DND-41 (cell line): ENCODE data around the gene SUV39H1.

Source experiments
- ATAC-seq: fragments of 200-7000 bp; cut with Tn5 transposase; 3 replicates; pipeline ENCODE4 v1.9.1; 2021; ENCODE audit warnings: low read depth; ENCODE audit not compliant: insufficient read depth
- DNase-seq: peaks from one replicate; pipeline ENCODE4 v3.0.0-alpha.2; 2020
- H2AFZ ChIP-seq: 2 replicates; pipeline ENCODE4 v1.6.0; 2012; ENCODE audit warnings: low read depth, low read length
- H3K27ac ChIP-seq: 2 replicates; pipeline ENCODE4 v1.5.1; 2012; ENCODE audit warnings: low read length, inconsistent platforms
- H3K27me3 ChIP-seq: fragments of 200-600 bp; sonication (generic); 2 replicates; pipeline ENCODE4 v1.6.0; 2012; ENCODE audit warnings: low read length, mild to moderate bottlenecking, inconsistent platforms; ENCODE audit not compliant: insufficient read depth, poor library complexity
- H3K36me3 ChIP-seq: 2 replicates; pipeline ENCODE4 v1.5.1; 2012; ENCODE audit warnings: low read length, inconsistent platforms; ENCODE audit not compliant: insufficient read depth
- H3K4me1 ChIP-seq: 2 replicates; pipeline ENCODE4 v1.5.1; 2012; ENCODE audit warnings: mild to moderate bottlenecking, low read length; ENCODE audit not compliant: insufficient read depth
- H3K4me2 ChIP-seq: 2 replicates; pipeline ENCODE4 v1.6.0; 2012; ENCODE audit warnings: mild to moderate bottlenecking, moderate library complexity, low read length, inconsistent platforms; ENCODE audit not compliant: insufficient read depth
- H3K4me3 ChIP-seq, 2 experiments: fragments of 200-600 bp in 1 of 2; shearing (Covaris generic) in 1 of 2; 2 replicates each; pipeline ENCODE4 v1.5.1; 2012 to 2016; ENCODE audit warnings: inconsistent platforms in 2 of 2, low read length in 2 of 2, mild to moderate bottlenecking in 2 of 2, low read depth in 1 of 2, moderate library complexity in 1 of 2
- H3K79me2 ChIP-seq: 2 replicates; pipeline ENCODE4 v1.6.0; 2012; ENCODE audit warnings: low read length, inconsistent platforms; ENCODE audit not compliant: insufficient read depth
- H3K9ac ChIP-seq: 2 replicates; pipeline ENCODE4 v1.6.0; 2012; ENCODE audit warnings: low read depth, mild to moderate bottlenecking, inconsistent platforms, low read length, moderate library complexity
- H3K9me3 ChIP-seq: 2 replicates; pipeline ENCODE4 v1.5.1; 2012; ENCODE audit warnings: low read length, moderate library complexity, mild to moderate bottlenecking, inconsistent platforms; ENCODE audit not compliant: insufficient read depth, severe bottlenecking
- H4K20me1 ChIP-seq: 2 replicates; pipeline ENCODE4 v1.6.0; 2012; ENCODE audit warnings: low read length; ENCODE audit not compliant: insufficient read depth
- CTCF ChIP-seq: IDR thresholded peaks from 2 replicates; pipeline ENCODE4 v1.5.1; 2012; ENCODE audit warnings: borderline replicate concordance, low read length, moderate library complexity, mild to moderate bottlenecking; ENCODE audit not compliant: poor library complexity, severe bottlenecking; ENCODE audit errors: extremely low read depth
- EZH2 ChIP-seq: IDR thresholded peaks from 3 replicates; pipeline ENCODE4 v1.6.1; 2012; ENCODE audit warnings: borderline replicate concordance, low read depth, mild to moderate bottlenecking, moderate library complexity, low read length, inconsistent platforms; ENCODE audit not compliant: severe bottlenecking

Gene SUV39H1

GRCh38 chrX:48726596-48726995 lies 30.1 kb downstream of the SUV39H1 start:
- H3K79me2 ChIP-seq: no peaks in the 10 kb centered on the region
- H3K27ac ChIP-seq: no peak overlapping the region
- TF ChIP-seq EZH2 (no peak), CTCF (no peak)
- H3K4me3 ChIP-seq: no peak overlapping the region
- no peaks in the 10 kb centered on the region for H3K9me3 ChIP-seq
- no peak for ATAC-seq
- no peaks in the 10 kb centered on the region for H3K36me3 ChIP-seq
- H3K4me2 ChIP-seq: no peak overlapping the region
- H3K4me1 ChIP-seq: no peaks in the 10 kb centered on the region
- H4K20me1 ChIP-seq: no peaks in the 10 kb centered on the region
- DNase-seq: no peak
- H2AFZ ChIP-seq: no peak overlapping the region
- H3K9ac ChIP-seq: no peak overlapping the region
- no peaks in the 10 kb centered on the region for H3K27me3 ChIP-seq

DNA sequence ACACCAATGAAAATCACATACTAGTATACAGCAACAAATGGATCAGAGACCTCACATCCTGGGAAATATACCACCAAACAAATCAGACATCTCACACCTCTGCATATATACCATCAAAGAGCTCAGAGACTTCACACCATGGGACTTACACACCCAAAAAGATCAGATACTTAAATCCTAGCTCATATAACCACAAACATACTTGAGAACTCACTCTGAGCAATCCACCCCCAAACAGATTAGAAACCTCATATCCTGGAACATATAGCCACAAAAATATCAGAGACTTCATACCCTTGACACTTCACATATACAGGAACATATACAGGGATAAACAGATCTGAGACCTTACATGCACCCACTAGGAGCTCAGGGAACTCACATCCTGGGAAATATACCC lies 32.1 kb downstream of the SUV39H1 start:
- H4K20me1 ChIP-seq: no peaks in the 10 kb centered on the region
- no peak overlapping the region for H3K9ac ChIP-seq
- peak; percentile 37; the same call in 1 of the 3 replicates for ATAC-seq
- H3K4me1 ChIP-seq: no peaks in the 10 kb centered on the region
- H3K9me3 ChIP-seq: no peaks in the 10 kb centered on the region
- H2AFZ ChIP-seq: no peak overlapping the region
- no peak overlapping the region for H3K4me3 ChIP-seq
- TF ChIP-seq CTCF: no peak
- H3K27ac ChIP-seq: no peak overlapping the region
- no peaks in the 10 kb centered on the region for H3K79me2 ChIP-seq
- no peak overlapping the region for H3K4me2 ChIP-seq
- H3K36me3 ChIP-seq: no peaks in the 10 kb centered on the region
- no peak for DNase-seq
- no peaks in the 10 kb centered on the region for H3K27me3 ChIP-seq

DNA sequence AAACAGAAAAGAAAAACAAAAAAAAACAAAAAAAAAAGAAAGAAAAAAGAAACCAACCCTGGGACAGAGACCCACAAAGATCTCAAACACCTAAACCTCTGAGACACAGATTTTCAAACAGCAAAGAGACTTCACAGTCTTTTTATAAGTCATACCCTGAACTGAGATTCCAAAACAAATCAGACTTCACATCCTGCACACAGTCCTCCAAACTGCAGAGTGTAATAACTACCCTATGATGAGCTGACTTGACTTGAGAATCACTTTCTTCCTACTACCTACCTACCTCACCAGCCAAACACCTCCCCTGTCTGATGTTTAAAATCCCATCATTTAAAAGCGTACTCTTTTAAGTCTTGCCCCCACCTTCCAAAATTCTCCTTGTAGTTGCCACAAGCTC lies 39.8 kb downstream of the SUV39H1 start:
- peak overlapping the region; percentile 74 for H3K9ac ChIP-seq
- peak overlapping the region; percentile 80 for H3K27ac ChIP-seq
- H3K4me3 ChIP-seq: peak overlapping the region; percentile 53 to 63; a peak in 3 of 4 replicates
- H3K79me2 ChIP-seq: peaks cover 12% of the 10 kb centered on the region
- no peak for ATAC-seq
- peak overlapping the region; percentile 92 for H3K4me2 ChIP-seq
- no peaks in the 10 kb centered on the region for H3K9me3 ChIP-seq
- peak overlapping the region; percentile 80 for H2AFZ ChIP-seq
- TF ChIP-seq EZH2 (no peak), CTCF (no peak)
- no peak for DNase-seq
- H3K27me3 ChIP-seq: no peaks in the 10 kb centered on the region
- no peaks in the 10 kb centered on the region for H4K20me1 ChIP-seq
- peaks cover 28% of the 10 kb centered on the region for H3K4me1 ChIP-seq
- H3K36me3 ChIP-seq: no peaks in the 10 kb centered on the region

GRCh38 chrX:48736878-48737212 lies 40.3 kb downstream of the SUV39H1 start:
- peaks cover 12% of the 10 kb centered on the region for H3K79me2 ChIP-seq
- no peak for DNase-seq
- TF ChIP-seq CTCF (no peak), EZH2 (no peak)
- peak overlapping the region; percentile 92 for H3K4me2 ChIP-seq
- no peaks in the 10 kb centered on the region for H3K27me3 ChIP-seq
- H3K4me1 ChIP-seq: peaks cover 28% of the 10 kb centered on the region
- peak overlapping the region; percentile 80 for H3K27ac ChIP-seq
- H4K20me1 ChIP-seq: no peaks in the 10 kb centered on the region
- no peaks in the 10 kb centered on the region for H3K9me3 ChIP-seq
- no peaks in the 10 kb centered on the region for H3K36me3 ChIP-seq
- peak overlapping the region; percentile 53 to 63; a peak in 3 of 4 replicates for H3K4me3 ChIP-seq
- no peak for ATAC-seq
- peak overlapping the region; percentile 80 for H2AFZ ChIP-seq
- H3K9ac ChIP-seq: peak overlapping the region; percentile 74
